GM12891 (cell line): ENCODE data around the gene FAF1.

ENCODE experiments used
- DNase-seq: peaks from one replicate; pipeline ENCODE4 v3.0.0; 2011; ENCODE audit warnings: low spot score; ENCODE audit not compliant: insufficient read length
- FAIRE-seq: peaks from 2 replicates; lab custom pipeline; 2011; peaks lifted over from hg19 to GRCh38; lab: Jason Lieb, UNC
- PAX5 ChIP-seq: IDR thresholded peaks from 2 replicates; pipeline ENCODE4 v1.6.1; 2011; ENCODE audit warnings: low read length, moderate library complexity, mild to moderate bottlenecking; ENCODE audit not compliant: insufficient read depth, severe bottlenecking
- POLR2A ChIP-seq: IDR thresholded peaks from 2 replicates; pipeline ENCODE4 v1.6.1; 2011; ENCODE audit warnings: low read depth, low read length, control low read depth
- POLR2AphosphoS5 ChIP-seq: IDR thresholded peaks from 2 replicates; pipeline ENCODE4 v1.6.1; 2011; ENCODE audit warnings: low read depth, low read length, control low read depth
- POU2F2 ChIP-seq: IDR thresholded peaks from 2 replicates; pipeline ENCODE4 v1.6.1; 2011; ENCODE audit warnings: low read depth, mild to moderate bottlenecking, control low read depth, low read length, moderate library complexity
- SPI1 ChIP-seq: IDR thresholded peaks from 2 replicates; pipeline ENCODE4 v1.6.1; 2011; ENCODE audit warnings: low read depth, low read length, control low read depth
- TAF1 ChIP-seq: IDR thresholded peaks from 2 replicates; pipeline ENCODE4 v1.6.1; 2011; ENCODE audit warnings: low read depth, low read length, control low read depth

FAF1 gene

DNA sequence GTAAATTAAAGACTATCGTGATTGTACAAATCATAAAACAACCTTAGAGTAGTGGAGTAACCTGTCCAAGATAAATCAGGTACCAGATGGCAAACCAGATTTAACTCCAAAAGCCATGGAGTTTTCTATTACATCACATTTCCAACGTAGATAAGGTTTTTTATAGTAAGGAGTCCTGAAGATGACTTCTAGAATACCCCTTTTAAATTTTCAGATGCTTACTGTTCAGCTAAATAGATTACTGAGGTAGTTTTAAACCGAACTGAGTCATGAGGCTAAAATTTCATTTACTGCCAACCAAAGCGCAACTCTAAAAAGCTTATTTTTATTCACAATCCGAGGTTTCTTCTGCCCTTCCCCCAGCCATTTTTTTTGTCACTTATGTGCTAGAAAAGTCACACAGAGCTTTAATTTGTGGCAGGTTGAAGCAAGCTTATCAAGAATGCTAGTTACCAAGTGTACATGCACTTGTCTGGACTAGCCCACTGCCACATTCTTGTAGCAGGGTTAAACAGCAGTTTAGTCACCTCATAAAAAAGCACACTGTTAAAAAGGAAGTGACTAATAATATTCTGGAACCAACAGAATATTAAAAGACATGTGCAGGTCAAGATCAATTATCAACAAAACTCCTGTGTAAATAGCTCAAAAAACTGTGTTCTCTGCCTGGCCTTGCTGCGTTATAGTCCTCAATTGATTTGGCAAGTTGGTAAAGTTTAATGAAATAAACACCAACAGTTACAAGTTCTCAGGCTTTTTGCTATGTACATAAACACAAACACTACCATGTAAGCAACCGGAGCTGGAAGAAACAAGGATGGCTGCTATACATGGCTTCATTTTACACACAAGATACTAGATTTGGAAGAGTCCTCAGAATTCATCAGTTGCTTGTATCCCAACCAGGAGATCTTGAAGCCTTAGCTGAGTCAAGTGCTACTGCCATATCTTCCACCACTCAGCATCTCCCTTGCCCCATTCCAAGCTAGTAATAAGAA, 356.5 kb downstream of the FAF1 start:
- TF ChIP-seq SPI1 (peak; percentile 54), POU2F2 (no peak), TAF1 (no peak)
- FAIRE-seq (peak; percentile 82), DNase-seq (no peak)

DNA sequence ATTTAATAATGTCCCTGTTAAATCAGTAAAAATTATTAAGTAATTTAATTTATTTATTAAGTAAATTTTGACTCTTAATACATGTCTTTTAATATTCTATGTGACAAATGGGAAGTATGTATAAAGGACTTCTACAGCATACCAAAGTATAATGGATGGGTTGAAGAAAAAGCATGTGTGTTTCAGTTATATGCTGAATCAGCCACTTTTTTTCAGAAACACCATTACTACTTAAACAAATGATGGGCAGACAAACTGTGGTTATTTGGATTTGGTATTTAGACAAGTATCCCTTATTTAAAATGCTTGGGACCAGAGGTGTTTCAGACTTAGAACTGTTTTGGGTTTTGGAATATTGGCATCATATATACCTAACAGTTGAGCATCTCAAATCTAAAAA, 360.5 kb downstream of the FAF1 start:
- no peak for TF ChIP-seq POLR2A
- FAIRE-seq = no peak
- no peak for DNase-seq

DNA sequence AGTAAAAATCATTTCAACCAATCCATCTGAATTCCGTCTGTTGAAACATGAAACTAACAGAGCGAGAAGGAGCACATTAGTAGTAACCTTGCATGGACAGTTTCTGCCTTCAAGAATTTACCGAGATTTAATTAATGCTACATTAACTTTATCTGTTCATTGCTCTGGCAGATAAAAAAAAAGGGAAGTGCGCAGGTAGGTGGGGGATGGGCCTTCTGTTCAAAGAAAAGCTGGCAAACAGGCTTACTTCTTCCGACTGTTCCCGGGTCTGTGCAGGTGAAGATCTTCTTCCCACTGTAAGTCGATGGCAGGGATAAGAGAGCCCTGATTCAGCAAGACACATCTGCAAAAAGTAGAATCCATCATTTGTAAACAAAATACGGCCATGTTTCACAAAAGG, 364.2 kb downstream of the FAF1 start:
- TF ChIP-seq SPI1 = peak; percentile 73
- no peak for TF ChIP-seq PAX5
- no peak for FAIRE-seq
- no peak for DNase-seq

DNA sequence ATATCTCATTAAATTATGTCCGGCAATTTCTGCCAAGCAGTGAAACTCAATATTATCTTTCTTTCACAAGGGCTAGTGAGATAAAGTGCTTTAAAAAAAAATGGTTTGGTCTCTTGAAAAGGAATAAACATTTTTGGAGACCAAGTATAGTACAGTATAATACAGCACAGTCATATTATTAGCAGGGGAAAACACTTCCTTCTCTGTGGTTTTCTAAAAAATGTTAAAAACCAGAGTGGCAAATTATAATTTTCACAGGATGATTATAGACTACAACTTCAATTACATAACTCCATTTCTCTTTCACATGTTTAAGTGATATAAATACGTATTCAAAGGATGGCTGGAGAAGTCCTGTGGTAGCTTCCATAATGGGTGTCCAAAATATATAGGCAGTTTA, 366.6 kb downstream of the FAF1 start:
- TF ChIP-seq TAF1 (no peak), POLR2AphosphoS5 (no peak), POU2F2 (no peak), PAX5 (no peak)
- FAIRE-seq (no peak), DNase-seq (no peak)

DNA sequence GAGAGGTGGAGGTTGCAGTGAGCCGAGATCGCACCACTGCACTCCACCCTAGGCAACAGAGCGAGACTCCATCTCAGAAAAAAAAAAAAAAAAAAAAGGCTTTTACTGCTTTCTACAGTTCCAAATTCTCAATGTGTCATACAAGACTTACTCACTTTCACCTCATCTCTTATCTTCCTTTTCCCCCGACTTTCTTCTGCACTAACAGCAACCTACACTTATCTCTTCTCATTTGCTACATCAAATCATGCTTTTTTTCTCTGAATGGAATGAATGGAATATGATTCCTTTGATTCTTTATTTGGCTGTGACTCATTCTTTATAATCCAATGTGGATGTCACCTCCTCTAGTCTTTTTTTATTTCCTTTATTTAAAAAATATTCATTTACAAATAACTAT, 368.5 kb downstream of the FAF1 start:
- FAIRE-seq = no peak
- TF ChIP-seq POLR2AphosphoS5 (no peak), PAX5 (no peak), POU2F2 (no peak), TAF1 (no peak), SPI1 (no peak), POLR2A (no peak)
- DNase-seq = no peak

DNA sequence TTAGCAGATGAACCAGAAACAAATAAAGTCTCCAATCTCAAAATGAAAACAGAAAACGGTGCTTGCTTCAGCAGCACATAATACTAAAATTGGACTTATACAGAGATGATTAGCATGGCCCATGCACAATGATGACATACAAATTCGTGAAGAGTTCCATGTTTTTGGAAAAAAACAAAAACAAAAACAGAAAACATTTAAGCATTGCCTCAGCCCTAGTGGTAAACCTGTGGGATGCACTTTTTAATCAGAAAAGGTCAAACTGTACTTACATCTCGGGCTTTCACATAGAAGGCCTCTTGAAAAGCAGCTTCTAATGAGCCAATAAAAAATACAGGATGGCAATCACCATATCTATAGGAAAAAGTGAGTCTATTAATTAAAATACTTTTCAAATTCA, 377.7 kb downstream of the FAF1 start:
- TF ChIP-seq SPI1 (no peak), POLR2A (no peak), TAF1 (no peak)
- no peak for FAIRE-seq
- no peak for DNase-seq

DNA sequence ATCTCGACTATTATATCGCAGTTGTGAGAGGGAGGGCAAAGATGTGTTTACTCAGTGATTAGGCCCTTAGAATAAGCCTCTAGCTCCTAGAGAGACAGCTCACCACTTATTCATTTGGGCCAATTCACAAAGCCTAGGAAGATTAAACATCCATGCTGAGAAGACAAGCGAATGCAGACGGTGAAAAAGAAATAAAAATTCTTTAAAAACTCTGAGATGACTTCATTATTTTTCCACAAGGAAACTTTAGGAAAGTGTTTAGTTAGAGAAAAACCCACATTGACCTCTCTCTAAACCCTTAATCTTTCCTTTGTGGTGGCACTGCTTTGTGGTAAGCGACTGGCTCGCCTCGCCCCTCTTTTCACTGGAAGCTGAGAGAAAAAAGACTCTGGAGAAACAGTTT, 390.0 kb downstream of the FAF1 start:
- TF ChIP-seq POU2F2 (no peak), POLR2A (no peak), TAF1 (no peak), SPI1 (no peak), PAX5 (no peak), POLR2AphosphoS5 (no peak)
- DNase-seq (no peak), FAIRE-seq (no peak)

DNA sequence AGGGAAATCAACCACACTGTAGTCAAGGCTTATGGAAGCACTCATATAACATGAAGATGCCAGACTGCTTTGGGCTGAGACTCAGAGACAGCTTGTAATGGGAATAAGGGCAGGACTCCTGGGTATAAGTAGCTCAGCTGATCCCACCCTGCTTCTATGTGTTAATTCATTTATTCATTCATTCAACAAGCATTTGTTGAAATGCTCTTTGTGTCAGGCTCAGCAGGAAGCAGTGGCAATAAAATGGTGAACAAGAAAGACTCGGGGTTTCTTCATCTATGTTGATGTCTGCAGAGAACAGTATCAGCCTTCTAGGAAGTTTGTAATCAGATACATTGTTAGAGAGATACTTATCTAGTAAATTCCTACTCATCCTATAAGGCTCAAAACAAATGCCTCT, 391.3 kb downstream of the FAF1 start:
- TF ChIP-seq POLR2A (no peak), TAF1 (no peak), POLR2AphosphoS5 (no peak)
- no peak for FAIRE-seq
- DNase-seq = no peak

DNA sequence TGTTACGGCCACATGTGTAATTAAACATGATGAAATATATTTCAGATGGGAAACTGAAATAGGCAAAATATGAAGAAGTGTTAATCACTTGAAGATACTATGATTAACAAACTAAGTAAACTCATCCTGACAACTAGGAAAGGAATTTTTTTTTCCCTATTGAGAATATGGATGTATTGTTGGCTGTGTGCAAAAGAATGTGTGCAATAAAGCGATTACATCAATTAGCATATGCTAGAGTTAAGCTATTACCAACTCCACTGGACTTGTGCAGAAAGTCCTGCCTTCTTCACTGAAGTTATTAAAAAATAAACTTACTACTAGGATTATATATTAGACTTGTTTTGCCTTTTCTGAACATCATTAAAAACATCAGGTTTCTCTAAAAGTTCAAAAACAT, 393.7 kb downstream of the FAF1 start:
- no peak for TF ChIP-seq TAF1
- no peak for TF ChIP-seq POLR2AphosphoS5
- TF ChIP-seq PAX5 = no peak
- TF ChIP-seq POU2F2 = no peak
- TF ChIP-seq SPI1 = no peak
- no peak for TF ChIP-seq POLR2A
- FAIRE-seq = no peak
- DNase-seq = no peak

DNA sequence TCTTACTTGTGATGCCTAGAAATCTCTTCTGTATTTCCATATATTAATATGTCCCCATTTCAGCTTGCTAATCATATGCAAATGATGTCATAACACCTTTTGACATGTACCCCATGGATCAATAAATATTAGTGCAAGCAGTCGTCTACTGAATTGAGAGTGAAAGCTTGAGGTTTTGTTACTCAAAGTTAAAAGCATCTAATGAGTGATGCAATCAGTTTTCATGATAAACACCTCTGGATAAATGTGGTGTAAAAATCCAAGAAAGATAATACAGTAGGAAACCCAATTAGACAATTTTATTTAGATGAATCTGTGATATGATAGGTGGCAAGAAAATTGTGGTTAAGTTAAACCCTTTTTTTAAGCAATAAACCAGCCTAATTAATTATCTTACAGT, 395.6 kb downstream of the FAF1 start:
- FAIRE-seq (no peak), DNase-seq (no peak)
- TF ChIP-seq POU2F2 (no peak), TAF1 (no peak), PAX5 (no peak), POLR2AphosphoS5 (no peak), SPI1 (no peak), POLR2A (no peak)

DNA sequence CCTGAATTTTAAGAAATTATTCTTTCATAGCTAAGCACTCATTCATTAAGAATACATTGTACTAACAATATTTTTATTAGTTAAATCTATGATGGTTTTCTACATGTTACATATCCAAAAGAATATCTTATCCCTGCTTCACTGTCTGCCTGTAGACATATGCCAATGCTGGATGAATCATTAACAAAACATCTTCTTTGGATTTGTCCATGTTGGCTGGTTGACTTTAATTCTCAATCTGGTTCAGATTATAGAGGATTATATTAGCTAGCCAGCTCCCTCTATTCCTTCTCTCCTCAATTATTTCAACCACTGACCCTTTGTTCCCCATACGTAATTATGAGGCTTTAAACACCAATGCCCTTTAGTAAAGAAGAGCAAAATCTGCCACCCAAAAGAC, 398.0 kb downstream of the FAF1 start:
- TF ChIP-seq POLR2A (no peak), TAF1 (no peak), PAX5 (no peak), POU2F2 (no peak), SPI1 (no peak), POLR2AphosphoS5 (no peak)
- FAIRE-seq (no peak), DNase-seq (no peak)
